ENCODE data around the gene DST.

DST gene

GRCh38 chr6:56430629-56431600 lies 211.8 kb downstream of the DST start:
- no peak for FAIRE-seq

- FAIRE-seq, result no peak
Observed at GRCh38 chr6:56424542-56425083, 218.1 kb downstream of the DST start.

DNA sequence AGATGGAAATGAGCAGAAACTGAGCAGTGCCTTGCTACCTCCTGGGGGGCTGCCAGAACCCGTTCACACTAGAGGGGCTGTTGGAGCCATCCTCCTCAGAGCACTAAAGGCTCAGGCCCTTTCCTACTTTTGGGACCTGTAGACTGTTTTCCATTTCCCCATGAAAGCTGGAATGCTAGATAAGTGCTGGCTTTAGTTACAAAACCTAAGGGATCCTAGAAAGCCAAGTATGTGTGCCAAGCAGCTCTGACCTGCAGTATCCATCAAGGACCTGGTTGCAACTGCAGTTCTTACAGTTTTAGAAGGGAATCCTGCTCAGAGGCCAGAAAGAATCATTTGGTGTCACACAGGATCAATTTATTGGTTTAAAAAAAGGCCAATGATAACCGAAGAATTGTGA lies 218.6 kb downstream of the DST start:
- no peak for FAIRE-seq

DNA sequence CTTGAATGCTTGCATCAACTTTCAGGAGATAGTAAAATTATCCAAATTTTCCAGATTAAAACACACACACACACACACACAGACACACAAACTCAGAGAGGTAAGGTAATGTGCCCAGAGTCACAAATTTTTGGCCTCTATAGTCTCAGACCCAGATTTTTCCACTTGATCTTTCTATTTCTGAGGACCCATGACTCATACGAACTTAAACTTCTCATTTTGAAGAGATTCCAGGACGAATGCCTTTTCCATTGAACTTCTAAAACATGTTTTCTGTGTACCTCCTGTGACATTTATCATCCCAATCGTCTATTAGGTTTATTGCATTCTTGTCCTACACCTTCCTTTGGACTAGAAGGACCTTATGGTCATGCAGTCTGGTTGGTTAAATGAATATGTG lies 222.4 kb downstream of the DST start:
- FAIRE-seq, result no peak

GRCh38 chr6:56419191-56419590 lies 223.5 kb downstream of the DST start:
- FAIRE-seq, result no peak

DNA sequence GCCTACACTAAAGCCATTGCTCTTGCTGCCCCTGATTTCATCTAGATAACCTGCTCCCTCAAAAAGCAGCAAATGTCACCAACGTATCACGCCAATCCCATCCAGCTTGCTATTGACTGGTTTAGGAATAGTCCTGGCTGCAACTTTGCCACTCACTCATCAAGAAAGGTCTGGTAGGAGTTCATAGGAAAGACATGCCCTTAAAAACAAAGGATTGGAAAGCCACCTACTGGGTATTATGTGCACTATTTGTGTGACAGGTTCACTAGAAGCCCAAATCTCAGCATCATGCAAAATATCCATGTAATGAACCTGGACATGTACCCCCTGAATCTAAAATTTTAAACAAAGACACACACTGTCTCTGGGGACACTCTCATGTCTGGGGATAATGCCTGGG lies 224.9 kb downstream of the DST start:
- no peak for FAIRE-seq

GRCh38 chr6:56416247-56416646 lies 226.4 kb downstream of the DST start:
- no peak for FAIRE-seq

DNA sequence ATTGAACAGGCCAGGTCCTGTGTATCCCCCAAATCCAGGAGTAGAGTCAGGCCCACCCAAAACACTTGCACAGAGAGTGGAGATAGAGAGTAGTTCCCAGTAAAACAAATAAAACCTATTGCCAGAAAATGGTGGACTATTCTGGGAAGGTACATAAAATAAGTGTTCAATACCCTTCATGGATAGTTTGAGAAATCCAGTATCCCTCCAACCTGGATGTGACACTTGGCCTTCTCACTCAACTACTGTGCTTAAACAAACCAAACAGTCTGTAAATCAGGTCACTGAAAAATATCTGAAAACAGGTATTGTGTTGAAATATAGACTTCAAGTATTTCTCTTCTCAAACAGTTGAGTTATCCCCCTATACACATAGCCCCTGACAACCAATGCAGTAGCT lies 233.7 kb downstream of the DST start:
- no peak for FAIRE-seq
